HCT116 (cell line): ENCODE measurements around the gene SLC44A3. TPM values are rescaled to one million over a fixed set of nuclear protein-coding genes. Genes with fewer than 3 reads are reported as not detected.

Experiments
- ATAC-seq: fragments of 200-7000 bp; cut with Tn5 transposase; 2 replicates; pipeline ENCODE4 v1.9.1; 2020; ENCODE audit warnings: mild to moderate bottlenecking, moderate library complexity
- BruUV-seq: library from RNA; stranded (reverse); fragments of 400-500 nt; replicated peaks from 2 replicates; lab custom pipeline; 2021; lab: Mats Ljungman, UMichigan
- CTCF ChIA-PET: fragments of 300-600 bp; sonication (Branson Sonifier 250); formaldehyde crosslinking; loops from one replicate; lab custom pipeline; 2021; ENCODE audit warnings: antibody characterized with exemption; lab: Charles Lee
- POLR2A ChIA-PET: fragments of 300-600, 350-600 bp; sonication (Branson Sonifier 250); formaldehyde crosslinking; loops from one replicate; lab custom pipeline; 2021; ENCODE audit warnings: antibody characterized with exemption; lab: Charles Lee
- RAD21 ChIA-PET, 2 experiments: fragments of 300-600 bp; sonication (Branson Sonifier 250); formaldehyde crosslinking; loops; one replicate each; lab custom pipeline; 2023; ENCODE audit warnings: low total read pairs in 2 of 2; ENCODE audit not compliant: uncharacterized antibody in 2 of 2, unreplicated experiment in 2 of 2, low non-redundant PET in 1 of 2; lab: Charles Lee
- DNase-seq: peaks from one replicate; pipeline ENCODE4 v3.0.0-alpha.2; 2010; ENCODE audit warnings: low read depth, low spot score
- H2AFZ ChIP-seq: fragments of 200-600 bp; shearing (Covaris generic), sonication (generic); 2 replicates; pipeline ENCODE4 v1.6.1; 2017; ENCODE audit warnings: low read depth, mixed run types, mixed read lengths, antibody characterized with exemption, low read length; ENCODE audit not compliant: poor library complexity, severe bottlenecking
- H3K27ac ChIP-seq: 2 replicates; pipeline ENCODE4 v1.5.1; 2012; ENCODE audit warnings: low read depth, low read length
- H3K27me3 ChIP-seq: fragments of 200-600 bp; sonication (generic); 2 replicates; pipeline ENCODE4 v1.6.1; 2016; ENCODE audit warnings: mixed run types, low read length, mixed read lengths; ENCODE audit not compliant: insufficient read depth
- H3K36me3 ChIP-seq, 2 experiments: fragments of 200-500 bp in 1 of 2; fragments of 200-600 bp in 1 of 2; sonication (Bioruptor generic) in 1 of 2; sonication (generic) in 1 of 2; 2 replicates each; pipeline versions ENCODE4 v1.5.1 to v1.6.1; 2014 to 2016; ENCODE audit warnings: low read length in 2 of 2, inconsistent platforms in 1 of 2, mixed read lengths in 1 of 2, mixed run types in 1 of 2; ENCODE audit not compliant: insufficient read depth in 2 of 2, control insufficient read depth in 1 of 2
- H3K4me1 ChIP-seq, 2 experiments: fragments of 200-600 bp in 1 of 2; sonication (generic) in 1 of 2; 2 replicates each; pipeline versions ENCODE4 v1.5.1 to v1.6.1; 2012 to 2017; ENCODE audit warnings: low read length in 2 of 2, inconsistent platforms in 1 of 2, mild to moderate bottlenecking in 1 of 2, mixed read lengths in 1 of 2, mixed run types in 1 of 2, moderate library complexity in 1 of 2; ENCODE audit not compliant: insufficient read depth in 2 of 2, control insufficient read depth in 1 of 2
- H3K4me2 ChIP-seq: fragments of 200-600 bp; sonication (generic); 2 replicates; pipeline ENCODE4 v1.6.1; 2017; ENCODE audit warnings: mixed run types, low read length, mixed read lengths
- H3K4me3 ChIP-seq, 2 experiments: fragments of 200-600 bp in 1 of 2; sonication (generic) in 1 of 2; replicated peaks in 1 of 2; 2 replicates each; pipeline ENCODE4 v1.5.1; 2011 to 2016; ENCODE audit warnings: low read length in 2 of 2, control low read depth in 1 of 2, low read depth in 1 of 2, mild to moderate bottlenecking in 1 of 2, mixed read lengths in 1 of 2, mixed run types in 1 of 2
- H3K79me2 ChIP-seq: fragments of 200-600 bp; sonication (generic); 2 replicates; pipeline ENCODE4 v1.6.1; 2017; ENCODE audit warnings: mild to moderate bottlenecking, mixed run types, low read length, moderate library complexity, mixed read lengths; ENCODE audit not compliant: insufficient read depth
- H3K9ac ChIP-seq: fragments of 200-600 bp; sonication (generic); 2 replicates; pipeline ENCODE4 v1.6.1; 2016; ENCODE audit warnings: low read length, mixed read lengths
- H3K9me2 ChIP-seq: fragments of 200-600 bp; sonication (generic), shearing (Covaris generic); 2 replicates; pipeline ENCODE4 v1.6.1; 2017; ENCODE audit warnings: mixed run types, mild to moderate bottlenecking, moderate library complexity; ENCODE audit not compliant: insufficient read depth
- H3K9me3 ChIP-seq, 2 experiments: fragments of 200-500 bp in 1 of 2; fragments of 200-600 bp in 1 of 2; sonication (Bioruptor generic) in 1 of 2; sonication (generic) in 1 of 2; 2 replicates each; pipeline ENCODE4 v1.6.1; 2014 to 2017; ENCODE audit warnings: low read length in 2 of 2, mixed read lengths in 2 of 2, inconsistent platforms in 1 of 2, low read depth in 1 of 2, mild to moderate bottlenecking in 1 of 2, mixed run types in 1 of 2, moderate library complexity in 1 of 2; ENCODE audit not compliant: control insufficient read depth in 1 of 2, insufficient read depth in 1 of 2
- H4K20me1 ChIP-seq: fragments of 200-600 bp; sonication (generic), shearing (Covaris generic); 2 replicates; pipeline ENCODE4 v1.6.1; 2017; ENCODE audit warnings: mixed run types, mild to moderate bottlenecking, moderate library complexity; ENCODE audit not compliant: insufficient read depth
- CBX3 ChIP-seq: IDR thresholded peaks from 2 replicates; pipeline ENCODE4 v1.6.1; 2012; ENCODE audit warnings: low read depth
- CEBPB ChIP-seq: IDR thresholded peaks from 2 replicates; pipeline ENCODE4 v1.6.1; 2012; ENCODE audit warnings: low read depth
- EGR1 ChIP-seq: IDR thresholded peaks from 2 replicates; pipeline ENCODE4 v1.6.1; 2012; ENCODE audit warnings: low read depth
- EZH2 ChIP-seq: fragments of 200-600 bp; sonication (generic); IDR thresholded peaks from 2 replicates; pipeline ENCODE4 v1.6.1; 2017; ENCODE audit warnings: antibody characterized with exemption, mixed run types
- FOSL1 ChIP-seq: IDR thresholded peaks from 2 replicates; pipeline ENCODE4 v1.6.1; 2012; ENCODE audit warnings: low read depth
- JUND ChIP-seq: IDR thresholded peaks from 2 replicates; pipeline ENCODE4 v1.6.1; 2012
- POLR2AphosphoS5 ChIP-seq: IDR thresholded peaks from 2 replicates; pipeline ENCODE4 v1.6.1; 2011; ENCODE audit warnings: mild to moderate bottlenecking, low read depth, low read length, moderate library complexity
- RAD21 ChIP-seq: IDR thresholded peaks from 2 replicates; pipeline ENCODE4 v1.6.1; 2012; ENCODE audit warnings: low read depth, mild to moderate bottlenecking
- SP1 ChIP-seq: IDR thresholded peaks from 2 replicates; pipeline ENCODE4 v1.6.1; 2012; ENCODE audit warnings: low read depth
- SRF ChIP-seq: IDR thresholded peaks from 2 replicates; pipeline ENCODE4 v1.6.1; 2012; ENCODE audit warnings: low read depth
- ZFX ChIP-seq: fragments of 450-650 bp; IDR thresholded peaks from 2 replicates; pipeline ENCODE4 v1.6.1; 2017
- intact Hi-C: fragments of 100-400 bp; cut with micrococcal nuclease; formaldehyde crosslinking; loops from 2 replicates; pipeline ENCODE4 v1.10.0; 2022
- total RNA-seq: library from RNA; stranded (reverse); gene quantifications from one replicate; pipeline ENCODE4 v1.2.1, GENCODE V29; 2021; ENCODE audit not compliant: unreplicated experiment
- TF ChIP-seq, protein P1 (sequence below): IDR thresholded peaks from 2 replicates; pipeline ENCODE4 v1.6.1; 2011; ENCODE audit warnings: mild to moderate bottlenecking, low read length, moderate library complexity; ENCODE audit not compliant: insufficient replicate concordance; ENCODE audit errors: extremely low read depth
- TF ChIP-seq, protein P2 (sequence below): IDR thresholded peaks from 2 replicates; pipeline ENCODE4 v1.6.1; 2012

The SLC44A3 gene
- total RNA-seq, 1 experiment from 2014 or later: 9.6 TPM

DNA sequence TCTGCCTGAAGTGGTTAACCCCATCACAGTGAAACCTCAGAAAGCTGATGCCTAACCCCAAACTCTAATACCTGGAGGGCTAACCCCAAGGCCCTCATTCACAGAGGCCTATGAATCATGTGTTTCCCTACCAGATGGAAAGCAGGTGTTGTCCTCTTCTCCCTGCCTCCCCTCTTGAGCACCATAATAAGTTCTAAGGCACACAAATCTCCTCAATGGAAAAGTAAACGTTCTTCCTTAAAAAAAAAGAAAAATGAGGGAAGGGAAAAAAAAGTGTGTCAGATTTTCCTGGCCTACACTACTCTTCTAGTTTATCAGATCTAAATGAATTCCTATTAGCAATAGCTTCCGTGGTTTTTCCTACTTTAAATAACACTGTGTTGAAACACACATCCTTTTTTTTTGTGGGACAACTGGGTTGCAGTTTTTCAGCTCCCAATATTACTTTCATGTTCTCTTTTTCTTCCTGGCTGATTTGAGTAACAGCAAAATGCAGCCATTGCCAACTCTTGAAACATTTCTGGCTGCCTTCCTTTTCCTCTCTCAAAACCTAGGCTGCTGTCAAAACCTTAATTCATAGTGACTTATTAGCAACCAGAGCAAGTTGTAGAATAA, 43.2 kb downstream of the SLC44A3 start:
- peak overlapping the region in 1 of 2 experiments; percentile 46; a peak in 2 of 4 replicates for H3K4me3 ChIP-seq
- no peaks in the 10 kb centered on the region for H3K36me3 ChIP-seq
- ChIA-PET CTCF (interaction anchor here (0.9 to 2.3 kb wide), 5 partner anchors 9 to 221 kb away, joined by 3 to 24 read pairs (median 3); no protein-coding TSS in a partner anchor), RAD21 (interaction anchor here (0.6 to 1.8 kb wide), 3 partner anchors 9 to 219 kb away, joined by 3 to 7 read pairs (median 3); no protein-coding TSS in a partner anchor)
- peaks cover 46 to 63% of the 10 kb centered on the region in 2 experiments for H3K4me1 ChIP-seq
- H3K4me2 ChIP-seq: peak overlapping the region; percentile 78
- H4K20me1 ChIP-seq: no peaks in the 10 kb centered on the region
- peak; percentile 26 for ATAC-seq
- peak overlapping the region; percentile 79 for H3K27ac ChIP-seq
- peak; percentile 9; the same call in 1 of the 2 replicates for TF ChIP-seq ZFX
- TF ChIP-seq, protein P1, sequence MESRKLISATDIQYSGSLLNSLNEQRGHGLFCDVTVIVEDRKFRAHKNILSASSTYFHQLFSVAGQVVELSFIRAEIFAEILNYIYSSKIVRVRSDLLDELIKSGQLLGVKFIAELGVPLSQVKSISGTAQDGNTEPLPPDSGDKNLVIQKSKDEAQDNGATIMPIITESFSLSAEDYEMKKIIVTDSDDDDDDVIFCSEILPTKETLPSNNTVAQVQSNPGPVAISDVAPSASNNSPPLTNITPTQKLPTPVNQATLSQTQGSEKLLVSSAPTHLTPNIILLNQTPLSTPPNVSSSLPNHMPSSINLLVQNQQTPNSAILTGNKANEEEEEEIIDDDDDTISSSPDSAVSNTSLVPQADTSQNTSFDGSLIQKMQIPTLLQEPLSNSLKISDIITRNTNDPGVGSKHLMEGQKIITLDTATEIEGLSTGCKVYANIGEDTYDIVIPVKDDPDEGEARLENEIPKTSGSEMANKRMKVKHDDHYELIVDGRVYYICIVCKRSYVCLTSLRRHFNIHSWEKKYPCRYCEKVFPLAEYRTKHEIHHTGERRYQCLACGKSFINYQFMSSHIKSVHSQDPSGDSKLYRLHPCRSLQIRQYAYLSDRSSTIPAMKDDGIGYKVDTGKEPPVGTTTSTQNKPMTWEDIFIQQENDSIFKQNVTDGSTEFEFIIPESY: no peak
- TF ChIP-seq, all 23 proteins: peak for 1
- Histone ChIP-seq H3K9me2 (no peaks in the 10 kb centered on the region), H3K9ac (peak overlapping the region; percentile 32), H3K27me3 (no peaks in the 10 kb centered on the region), H3K79me2 (no peaks in the 10 kb centered on the region), H2AFZ (no peak overlapping the region), H3K9me3 (no peaks in the 10 kb centered on the region)
- no TSS peak for BruUV-seq
- intact Hi-C loops: no loop called here
- peak; percentile 3 for DNase-seq
- POLR2A ChIA-PET: interaction anchor here (1.7 to 3.0 kb wide), 2 partner anchors 9 to 64 kb away, joined by 4 to 9 read pairs; partner anchors contain the start of gene CNN3

GRCh38 chr1:94863919-94864318, 43.8 kb downstream of the SLC44A3 start:
- H3K9ac ChIP-seq: peak overlapping the region; percentile 32
- ATAC-seq (peak; percentile 86), DNase-seq (peak; percentile 78)
- RAD21 ChIA-PET: interaction anchor here in 1 of 2 experiments (1.0 to 1.8 kb wide), 2 partner anchors 9 to 179 kb away, joined by 3 to 7 read pairs; no protein-coding TSS in a partner anchor
- H3K79me2 ChIP-seq: no peaks in the 10 kb centered on the region
- no peaks in the 10 kb centered on the region for H3K36me3 ChIP-seq
- no peaks in the 10 kb centered on the region for H3K9me2 ChIP-seq
- peaks cover 46 to 62% of the 10 kb centered on the region in 2 experiments for H3K4me1 ChIP-seq
- TF ChIP-seq EZH2 (no peak), CBX3 (peak; percentile 77; the same call in 1 of the 2 replicates), RAD21 (peak; percentile 19; the same call in 1 of the 2 replicates), ZFX (no peak), CEBPB (0 out of 2 replicates have a peak, but pooled peaks have one; percentile 45), SRF (peak; percentile 46; the same call in 1 of the 2 replicates), SP1 (peak; percentile 93), FOSL1 (peak; percentile 96), JUND (peak; percentile 97), POLR2AphosphoS5 (peak; percentile 68), EGR1 (no peak)
- TF ChIP-seq, protein P2, sequence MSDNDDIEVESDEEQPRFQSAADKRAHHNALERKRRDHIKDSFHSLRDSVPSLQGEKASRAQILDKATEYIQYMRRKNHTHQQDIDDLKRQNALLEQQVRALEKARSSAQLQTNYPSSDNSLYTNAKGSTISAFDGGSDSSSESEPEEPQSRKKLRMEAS: peak; percentile 50; the same call in 1 of the 2 replicates
- H3K4me3 ChIP-seq: peak overlapping the region; percentile 0 to 46; a peak in 3 of 4 replicates
- no peaks in the 10 kb centered on the region for H4K20me1 ChIP-seq
- peak overlapping the region; percentile 78 for H3K4me2 ChIP-seq
- H3K9me3 ChIP-seq: no peaks in the 10 kb centered on the region
- CTCF ChIA-PET: interaction anchor here (1.4 to 2.3 kb wide), 5 partner anchors 9 to 221 kb away, joined by 3 to 24 read pairs (median 7); no protein-coding TSS in a partner anchor
- no peak overlapping the region for H2AFZ ChIP-seq
- no peaks in the 10 kb centered on the region for H3K27me3 ChIP-seq
- peak overlapping the region; percentile 79 for H3K27ac ChIP-seq
- intact Hi-C loops: no loop called here
- BruUV-seq: no TSS peak
- POLR2A ChIA-PET: interaction anchor here (3.0 kb wide), 1 partner anchor 9 kb away, joined by 9 read pairs; no protein-coding TSS in a partner anchor
